GM19468 (cell line): ENCODE data around the gene ALS2CL.

Source experiments
- ATAC-seq: cut with Tn5 transposase; IDR thresholded peaks from one replicate; pipeline ENCODE4 v1.9.1; 2021; ENCODE audit warnings: mild to moderate bottlenecking, moderate library complexity, moderate number of reproducible peaks; ENCODE audit not compliant: unreplicated experiment; ENCODE audit errors: extremely low read depth

Gene ALS2CL

DNA sequence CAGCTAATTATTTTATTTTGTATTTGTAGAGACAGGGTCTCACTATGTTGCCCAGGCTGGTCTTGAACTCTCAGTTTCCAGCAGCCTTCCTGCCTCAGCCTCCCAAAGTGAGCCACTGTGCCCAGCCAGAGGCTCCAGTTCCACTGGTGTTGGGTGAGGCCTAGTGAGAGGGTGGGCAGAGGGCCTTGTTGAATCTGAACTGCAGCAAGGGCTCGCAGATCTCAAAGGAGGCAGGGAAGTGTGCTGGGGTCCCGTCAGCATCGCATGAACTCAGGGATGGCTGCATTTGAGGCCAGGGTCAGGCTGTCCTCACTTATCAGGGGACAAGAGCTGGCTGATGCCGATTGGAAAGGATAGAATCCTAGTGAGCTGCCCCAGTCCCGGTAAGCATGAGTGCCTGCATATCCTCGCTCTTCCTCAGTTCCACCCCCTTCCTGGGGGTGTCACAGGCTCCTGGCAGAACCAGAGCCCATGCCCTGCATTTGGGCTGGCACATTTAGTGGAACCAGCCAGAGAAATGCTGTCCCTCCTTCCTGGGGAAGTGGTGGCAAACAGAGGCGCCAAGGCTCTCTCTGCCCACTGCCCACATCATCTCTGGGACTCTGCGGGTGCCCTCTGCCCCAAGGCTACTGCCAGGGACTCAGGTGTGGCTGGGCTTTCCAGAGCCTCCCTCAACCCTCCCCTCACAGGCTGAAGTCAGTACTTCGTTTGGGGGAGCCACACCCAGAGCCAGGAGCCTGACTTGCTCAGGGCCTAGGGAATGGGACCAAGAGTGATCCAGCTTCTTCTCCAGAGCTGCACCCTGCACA is 24.1 kb downstream of the ALS2CL start:
- no peak for ATAC-seq

DNA sequence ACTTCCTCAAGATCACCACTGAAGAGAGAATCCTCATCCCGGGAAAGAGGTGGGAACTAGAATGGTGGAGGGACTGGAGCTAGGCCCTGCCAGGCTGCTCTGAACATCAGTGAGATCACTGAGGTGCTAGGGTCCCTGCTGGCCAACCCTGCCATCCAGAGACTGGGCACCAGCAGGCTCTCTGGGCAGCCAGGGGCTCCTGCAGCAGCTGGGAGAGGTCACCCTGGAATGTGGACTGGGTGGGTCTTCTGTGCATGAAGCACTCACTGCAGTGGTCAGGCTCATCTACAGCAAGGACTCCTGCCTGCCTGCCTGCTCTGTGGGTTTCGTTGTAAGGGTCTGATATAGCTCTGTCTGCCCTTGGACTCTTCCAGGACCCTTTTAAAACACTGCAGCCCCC is 24.9 kb downstream of the ALS2CL start:
- no peak for ATAC-seq

DNA sequence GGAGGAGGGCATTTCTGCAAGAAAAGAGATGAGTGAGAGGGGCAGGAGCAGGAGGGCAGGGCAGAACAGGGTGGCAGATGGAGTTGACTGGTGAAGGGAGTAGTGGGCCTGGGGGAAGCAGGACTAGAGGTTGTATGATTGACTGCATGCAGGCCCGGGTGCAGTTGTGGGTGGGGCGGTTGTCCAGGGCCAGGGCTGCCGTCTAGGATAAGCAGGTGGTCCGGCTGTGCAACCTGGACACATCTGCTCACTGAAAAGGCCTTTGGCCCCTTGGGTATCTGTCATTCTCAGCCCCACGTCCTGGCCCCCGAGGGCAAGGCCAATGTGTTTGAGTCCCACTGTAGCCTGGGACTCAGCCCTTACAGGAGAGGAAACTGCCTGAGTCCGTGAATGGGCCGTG is 25.4 kb downstream of the ALS2CL start:
- no peak for ATAC-seq

DNA sequence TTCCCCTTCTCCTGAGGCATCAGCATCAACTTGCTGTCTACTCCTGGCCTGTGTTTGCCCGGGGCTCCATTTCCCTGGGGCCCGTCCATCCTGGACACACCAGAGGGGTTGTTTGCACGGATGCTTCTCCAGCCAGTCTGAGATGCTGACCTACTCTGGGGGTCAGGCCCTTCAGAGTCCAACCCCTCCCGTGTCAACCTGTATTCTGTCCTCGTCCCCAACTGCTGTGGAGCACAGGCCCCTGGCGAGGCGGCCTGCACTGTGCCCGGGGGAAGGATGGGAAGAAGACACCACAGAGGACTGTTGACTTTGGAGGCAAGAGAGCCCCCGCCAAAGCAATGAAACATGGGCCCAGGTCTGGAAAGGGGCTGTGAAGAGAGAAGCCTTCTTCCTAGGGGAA is 25.8 kb downstream of the ALS2CL start:
- ATAC-seq, result no peak

DNA sequence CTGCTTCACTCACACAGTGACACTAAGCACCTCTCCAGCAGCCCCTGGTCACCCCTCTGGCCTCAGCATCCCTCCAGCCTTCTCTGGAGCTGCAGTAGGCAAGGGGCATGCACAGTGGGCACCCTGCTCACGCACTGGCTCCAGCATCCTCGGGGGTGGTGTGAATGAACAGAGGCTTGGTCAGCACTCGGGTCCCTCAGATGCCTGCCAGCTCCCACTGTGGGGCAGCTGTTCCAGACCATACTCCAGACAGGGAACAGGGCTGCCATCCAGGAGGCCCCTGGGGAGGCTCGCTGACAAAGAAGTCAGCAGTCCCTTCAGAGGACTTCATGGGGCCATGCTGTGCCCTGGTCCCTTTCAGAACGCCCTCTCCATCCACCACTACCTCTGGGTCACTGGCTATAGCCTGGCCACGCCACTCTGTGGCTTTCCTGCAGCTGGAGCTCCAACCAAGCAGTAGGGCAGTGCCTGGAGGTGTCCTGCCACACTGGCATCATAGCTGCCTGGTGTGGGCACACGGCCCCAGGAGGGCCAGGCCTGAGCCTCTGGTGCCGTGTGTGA is 26.3 kb downstream of the ALS2CL start:
- ATAC-seq, result no peak

DNA sequence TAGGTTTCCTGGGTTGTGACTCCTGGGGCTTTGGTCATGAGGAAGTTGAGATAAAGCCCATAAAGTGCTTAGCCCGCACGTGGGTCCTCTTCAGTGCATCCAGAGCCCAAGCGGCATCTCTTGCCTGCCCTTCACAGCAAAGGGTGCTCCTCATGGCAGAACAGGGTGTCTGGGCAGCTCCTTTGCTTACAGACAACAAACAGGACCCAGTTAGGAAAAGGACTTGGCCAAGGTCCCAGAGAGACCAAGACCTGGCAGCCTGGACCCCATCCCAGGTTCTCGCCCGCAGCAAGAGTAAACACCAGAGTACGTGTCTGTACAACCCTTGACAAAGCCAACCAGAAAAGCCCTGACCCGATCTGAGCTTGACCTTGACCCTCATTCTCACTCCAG is 27.0 kb downstream of the ALS2CL start:
- no peak for ATAC-seq

DNA sequence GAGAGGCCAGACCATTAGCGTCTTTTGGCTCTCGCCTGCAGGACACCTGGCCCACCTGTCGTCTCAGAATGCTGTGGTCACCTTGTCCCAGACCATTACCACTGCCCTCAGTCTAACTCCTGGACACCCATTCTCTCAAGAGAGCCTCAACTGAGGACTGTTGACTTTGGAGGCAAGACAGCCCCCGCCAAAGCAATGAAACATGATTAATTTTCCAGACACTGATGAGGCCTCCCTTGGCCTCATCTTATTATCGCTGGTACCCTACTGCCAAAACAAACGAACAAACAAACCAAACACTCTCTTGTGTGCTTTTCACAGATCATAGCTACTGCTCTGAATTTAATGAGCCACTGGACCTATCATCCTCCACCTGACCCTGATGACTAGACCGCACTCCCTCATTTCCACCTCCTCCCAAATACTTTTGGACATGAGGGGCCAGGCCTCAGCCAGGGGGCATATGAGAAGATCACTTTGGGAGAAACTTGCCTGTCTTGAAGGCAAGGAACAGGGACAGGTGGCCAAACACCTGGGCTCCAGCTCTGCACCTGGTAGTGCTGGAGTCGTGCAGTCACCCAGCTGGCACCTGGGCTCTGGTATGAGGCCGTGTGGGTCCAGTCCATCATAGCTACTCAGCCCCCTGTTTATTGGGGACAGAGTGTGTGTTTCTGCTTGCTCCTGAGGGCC is 27.6 kb downstream of the ALS2CL start:
- ATAC-seq, result no peak

DNA sequence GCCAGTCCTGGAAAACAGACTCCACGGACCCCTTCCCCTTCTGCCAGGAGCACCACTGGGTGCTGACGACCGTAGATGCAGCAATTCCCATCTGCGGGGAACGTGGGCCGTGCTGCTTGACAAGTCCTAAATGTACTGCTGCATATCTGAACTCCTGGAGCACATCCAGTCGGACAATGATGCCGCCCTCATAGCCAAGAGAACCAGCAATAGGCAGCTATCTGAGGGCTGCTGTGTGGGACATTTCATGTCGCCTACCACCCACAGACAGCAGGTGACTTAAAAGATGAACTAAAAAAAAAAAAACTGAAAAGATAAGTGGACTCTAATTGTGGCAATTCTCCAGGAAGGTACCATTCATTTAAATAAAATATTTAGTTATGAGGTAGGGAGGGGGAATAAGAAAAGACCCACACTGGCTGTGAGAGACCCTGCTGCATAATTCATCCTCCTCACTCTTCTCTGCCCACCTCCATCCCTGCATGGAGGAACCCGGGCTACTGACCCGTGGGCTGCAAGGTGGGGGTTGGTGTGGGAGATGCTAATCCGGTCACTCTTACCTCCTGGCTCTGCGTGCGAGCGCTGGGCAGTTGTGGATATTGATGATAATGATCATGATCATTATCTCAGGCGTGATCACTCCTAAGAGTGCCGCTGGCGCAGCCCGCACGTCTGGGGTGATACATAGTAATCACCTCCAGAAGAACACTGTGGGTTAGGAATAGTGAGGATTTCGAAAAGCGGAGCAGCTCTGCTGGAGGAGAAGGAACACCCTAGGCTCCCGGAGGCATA is 28.3 kb downstream of the ALS2CL start:
- ATAC-seq, result no peak

DNA sequence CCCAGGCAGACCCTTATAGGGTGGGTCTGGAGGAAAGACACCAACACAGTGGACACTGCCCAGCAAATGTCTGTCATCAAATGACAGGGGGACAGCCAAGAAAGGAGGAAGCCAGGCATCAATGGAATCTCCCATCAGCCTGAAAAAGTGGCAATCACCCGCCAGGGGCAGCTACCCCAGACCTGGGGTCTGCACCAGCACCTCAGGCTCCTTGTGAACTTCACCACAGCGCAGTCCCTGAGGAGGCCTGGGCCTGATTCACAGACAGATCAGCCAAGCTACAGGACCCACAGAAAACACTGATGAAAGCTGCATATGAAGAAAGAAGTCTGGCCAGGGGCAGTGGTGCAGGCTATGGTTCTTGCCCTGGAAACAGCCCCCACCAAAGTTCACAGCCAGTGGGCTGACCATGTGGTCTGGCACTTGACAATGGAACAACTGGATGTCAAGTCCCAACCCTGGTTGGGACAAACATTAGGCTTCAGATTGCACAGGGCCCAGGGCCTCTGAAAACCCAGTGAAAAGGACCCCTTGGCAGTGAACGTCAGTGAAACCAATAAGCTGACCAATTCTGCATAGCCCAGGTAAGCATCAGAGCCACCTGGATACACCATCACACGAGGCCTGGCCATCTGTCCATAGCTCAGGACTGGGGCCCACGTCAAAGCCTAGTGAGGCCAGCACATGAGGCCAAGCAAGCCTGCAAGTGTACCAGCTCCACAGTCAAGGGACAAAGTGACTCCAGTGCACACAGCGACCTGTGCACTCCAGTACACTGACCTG is 29.1 kb downstream of the ALS2CL start:
- no peak for ATAC-seq

DNA sequence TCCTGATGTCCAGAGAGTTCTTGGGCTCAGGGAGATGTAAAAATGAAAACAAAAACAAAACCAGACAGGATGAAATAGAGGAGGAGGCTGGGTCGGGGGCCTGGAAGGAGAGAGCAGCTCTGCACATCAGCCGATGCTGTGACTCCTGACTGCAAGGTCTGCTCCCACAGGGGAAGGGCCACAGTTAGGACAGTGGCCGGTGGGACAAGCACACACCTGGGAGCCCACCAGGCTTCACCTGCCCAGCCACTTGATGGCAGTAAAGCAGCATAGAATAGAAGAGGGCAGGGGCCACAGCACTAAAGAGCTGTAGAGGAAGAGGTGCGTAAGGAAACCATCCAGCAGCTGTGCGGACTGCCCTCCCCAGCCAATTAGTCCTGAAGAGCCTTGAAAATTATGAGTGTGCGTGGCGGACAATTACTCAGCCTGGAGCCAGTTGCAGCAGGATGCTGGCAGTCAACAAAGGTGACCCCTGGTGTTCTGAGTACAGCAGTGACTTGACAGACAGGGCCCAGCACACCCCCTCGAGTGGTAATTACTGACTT is 29.8 kb downstream of the ALS2CL start:
- no peak for ATAC-seq

DNA sequence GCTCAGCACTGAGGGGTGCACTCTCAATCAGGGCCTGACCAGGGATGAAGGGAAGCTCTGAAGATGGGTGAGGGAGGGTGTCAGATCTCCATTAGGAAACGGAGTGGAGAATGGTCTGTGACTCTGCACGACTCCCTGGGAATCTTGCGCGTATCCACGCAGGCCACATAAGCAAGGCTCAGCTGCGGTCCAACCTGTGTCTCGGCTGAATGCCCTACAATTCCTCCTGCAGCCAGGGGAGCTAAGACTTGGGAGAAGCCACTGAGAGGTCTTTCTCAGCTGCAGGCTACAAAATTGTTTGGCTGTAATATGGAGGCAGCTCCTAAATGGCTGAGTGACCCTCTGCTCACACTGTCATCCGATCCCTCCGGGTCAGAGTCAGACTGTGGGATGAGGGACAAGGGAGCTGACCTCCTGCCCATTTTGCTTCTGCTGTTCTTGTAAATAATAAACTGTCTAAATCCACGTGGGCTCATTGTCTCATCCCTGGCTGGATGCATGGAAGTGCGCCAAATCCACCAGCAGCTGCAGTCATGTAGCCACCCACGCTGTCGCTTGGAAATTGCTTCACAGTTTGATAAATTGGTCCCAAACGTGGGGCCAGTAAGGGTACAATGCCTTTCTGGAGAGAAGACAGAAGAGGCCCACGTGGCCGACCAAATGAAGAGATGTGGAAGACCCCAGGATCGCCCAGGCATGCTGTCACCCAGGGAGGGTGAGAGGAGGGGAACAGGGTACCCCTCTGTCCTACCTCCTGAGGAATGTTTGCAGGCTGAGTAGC is 30.5 kb downstream of the ALS2CL start:
- ATAC-seq, result no peak

DNA sequence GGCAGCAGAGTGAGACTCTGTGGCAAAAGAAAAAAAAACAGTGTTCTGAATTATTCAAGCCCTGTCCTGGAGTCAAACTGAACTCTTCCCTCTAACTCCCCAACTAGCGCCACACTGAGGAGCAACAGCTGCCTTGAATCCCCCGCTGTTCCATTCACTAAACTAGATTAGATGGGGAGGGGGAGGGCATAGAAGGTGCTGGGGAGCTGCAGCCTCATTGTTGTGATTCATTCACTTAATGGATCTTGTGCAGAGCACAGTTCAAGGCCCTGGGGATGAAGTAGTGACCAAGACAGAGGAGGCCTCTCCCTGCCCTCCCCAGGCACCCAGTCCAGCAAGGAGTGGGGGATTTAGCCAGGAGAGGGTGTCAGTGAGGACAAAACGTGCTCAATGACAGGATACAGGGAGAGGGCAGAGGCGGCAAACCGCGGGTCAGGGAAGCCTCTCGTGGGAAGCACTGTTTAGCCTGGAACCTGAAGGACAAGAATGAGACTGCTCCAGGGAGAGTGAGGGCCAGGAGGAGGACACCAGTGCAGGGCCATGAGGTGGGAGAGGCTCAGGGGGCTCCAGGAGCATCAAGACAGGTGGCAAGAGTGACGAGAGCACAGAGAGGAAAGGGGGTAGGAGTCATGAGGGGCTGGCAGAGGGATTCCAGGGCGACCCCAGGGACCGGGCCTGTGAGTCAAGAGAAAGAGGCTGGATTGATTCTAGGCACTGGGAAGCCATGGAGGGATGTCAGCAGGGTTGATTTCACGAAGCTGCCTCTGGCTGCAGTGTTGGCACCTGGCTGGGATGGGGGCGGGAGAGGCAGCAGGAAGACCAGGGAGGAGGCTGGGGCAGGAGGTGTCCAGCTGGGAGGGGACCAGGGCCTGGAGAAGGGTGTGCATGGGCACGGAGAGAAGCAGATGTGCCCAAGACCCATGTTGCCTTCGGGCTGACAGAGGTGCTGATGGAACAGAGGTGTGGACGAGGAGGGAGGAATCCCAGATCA is 31.4 kb downstream of the ALS2CL start:
- ATAC-seq, result no peak

DNA sequence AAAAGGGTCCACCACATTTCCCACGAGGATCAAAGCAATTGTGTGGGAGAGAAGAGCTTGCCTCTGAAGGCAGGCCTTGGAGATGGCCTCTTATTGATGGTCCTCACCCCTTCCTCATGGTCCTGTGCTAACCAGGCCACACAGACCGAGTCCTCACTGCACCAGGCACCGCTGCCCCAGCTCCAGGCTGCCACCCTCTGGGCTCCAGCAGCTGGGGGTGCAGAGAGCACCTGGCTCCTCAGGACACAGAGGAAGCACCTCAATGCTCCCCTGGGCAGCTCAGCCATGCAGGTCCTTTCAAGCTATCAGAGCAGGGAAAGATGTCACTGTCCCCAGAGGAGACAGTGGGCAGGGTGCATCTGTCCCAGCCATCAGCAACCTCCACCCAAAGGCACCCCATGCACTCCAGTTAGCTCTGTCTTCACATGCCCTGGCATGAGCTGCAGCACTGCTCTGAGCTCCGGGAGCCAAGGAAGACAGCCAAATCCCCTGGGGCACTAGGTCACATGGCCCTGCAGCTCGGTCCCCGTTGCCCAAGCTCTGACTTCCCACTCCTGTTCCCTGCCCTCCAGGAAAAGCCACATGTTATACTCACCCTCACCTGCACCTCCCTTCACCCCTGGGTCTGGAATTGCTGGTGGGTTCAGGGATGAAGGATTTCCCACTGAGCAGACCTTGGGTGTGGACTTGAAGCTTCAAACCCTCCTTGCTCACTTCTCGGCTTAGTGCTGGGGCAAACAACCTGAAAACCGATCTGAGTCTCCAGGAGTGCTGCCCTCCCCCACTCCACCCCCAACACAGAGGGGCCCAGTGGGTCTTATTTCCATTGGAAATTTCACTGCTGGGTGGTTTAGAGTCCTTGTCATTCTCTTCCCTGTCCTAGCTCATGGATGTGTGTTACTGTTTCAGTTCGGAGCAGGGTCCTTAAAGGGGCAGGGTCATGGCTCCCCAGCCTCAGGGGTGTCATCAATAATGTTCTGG is 32.6 kb downstream of the ALS2CL start:
- ATAC-seq, result no peak

DNA sequence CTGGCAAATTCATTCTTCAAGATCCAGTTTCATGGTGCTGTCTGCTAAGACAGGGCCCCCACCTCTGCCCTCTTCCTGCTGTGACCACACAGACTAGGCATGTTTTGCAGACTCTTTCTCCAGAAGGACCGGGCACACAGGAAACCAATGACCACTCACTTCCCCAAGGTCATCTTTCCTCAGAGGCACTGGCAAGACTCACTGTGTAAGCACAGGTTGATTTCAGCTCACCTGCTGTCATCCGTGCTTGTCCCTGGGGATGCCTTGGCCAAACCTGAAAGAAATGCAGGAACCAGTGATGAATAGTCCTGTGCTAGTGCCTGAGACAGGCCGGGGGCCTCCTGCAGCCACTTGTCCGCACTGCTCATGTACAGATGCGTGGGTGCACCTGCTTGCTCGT is 33.5 kb downstream of the ALS2CL start:
- ATAC-seq, result no peak

DNA sequence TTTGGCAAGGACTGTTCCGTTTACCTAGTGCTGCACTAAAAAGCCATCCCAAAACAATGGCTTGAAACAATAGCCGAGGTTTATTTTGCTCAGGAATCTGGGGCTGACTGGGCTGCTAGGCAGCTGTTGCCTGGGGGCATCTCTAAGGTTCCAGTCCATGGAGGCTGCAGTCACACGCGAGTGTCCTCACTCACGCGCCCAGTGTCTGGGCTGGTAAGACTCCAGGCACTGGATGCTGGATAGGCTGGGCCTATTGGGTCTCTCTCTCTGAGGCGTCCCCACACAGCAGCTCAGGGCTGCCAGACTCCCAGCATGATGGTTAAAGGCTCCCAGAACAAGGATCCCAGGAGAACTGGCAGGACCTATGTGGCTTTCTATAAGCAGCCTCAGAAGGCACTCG is 34.2 kb downstream of the ALS2CL start:
- no peak for ATAC-seq

DNA sequence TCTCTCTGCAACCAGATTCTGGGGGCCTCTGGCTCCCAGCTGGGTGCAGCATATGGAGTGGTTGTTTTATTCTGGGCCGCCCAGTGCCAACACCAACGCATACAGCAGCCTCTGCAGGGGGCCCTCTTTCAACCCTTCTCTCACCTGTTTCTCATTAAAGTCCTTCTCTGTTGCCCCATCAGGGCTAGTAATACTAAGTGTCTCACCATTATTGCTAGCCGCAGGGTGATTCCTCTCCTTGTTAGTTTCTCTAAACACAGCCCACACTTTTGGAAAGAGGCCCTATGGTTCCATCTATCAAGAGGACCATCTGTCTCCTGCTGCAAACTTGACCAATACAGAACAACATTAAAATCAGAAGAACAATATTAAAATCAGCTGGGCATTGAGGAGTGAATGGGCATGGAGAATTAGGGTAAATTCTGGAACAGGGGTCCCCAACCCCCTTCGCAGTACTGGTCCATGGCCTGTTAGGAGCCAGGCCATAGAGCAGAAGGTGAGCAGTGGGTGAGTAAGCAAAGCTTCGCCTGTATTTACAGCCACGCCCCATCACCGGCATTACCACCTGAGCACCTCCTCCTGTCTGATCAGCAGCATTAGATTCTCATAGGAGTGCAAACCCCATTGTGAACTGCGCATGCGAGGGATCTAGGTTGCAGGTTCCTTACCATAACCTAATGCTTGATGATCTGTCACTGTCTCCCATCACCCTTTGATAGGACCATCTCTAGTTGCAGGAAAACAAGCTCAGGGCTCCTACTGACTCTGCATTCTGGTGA is 36.5 kb downstream of the ALS2CL start:
- no peak for ATAC-seq
